ENCODE measurements around the gene MRPS7. TPM values are rescaled to one million over a fixed set of nuclear protein-coding genes. Genes with fewer than 3 reads are reported as not detected.

Gene MRPS7
- total RNA-seq (2021; fragmentation: NEBNext Ultra II Directional; extraction: Animal tissue kit (Norgen Biotek cat#: 25700)) (75.5 and 79.4 TPM in 2 replicates), polyA plus RNA-seq (2011; rRNA removed) (53.9 and 63.4 TPM in 2 replicates), polyA minus RNA-seq (2011; rRNA and poly(A)+ RNA removed) (60.9 and 63.9 TPM in 2 replicates)
- polyA plus RNA-seq (2011; cell fraction: cytosol; rRNA removed) = 88.1 TPM
- 48.6 TPM for polyA plus RNA-seq (2011; cell fraction: nucleus; rRNA removed)
- 85.8 to 103 TPM (median 95.2 TPM) in 4 replicates for polyA plus RNA-seq (2012, experiment 1 of 2)
- 53.8 TPM for polyA plus RNA-seq (2012, experiment 2 of 2)
- polyA plus RNA-seq (2013, experiment 1 of 2) = 58.9 TPM
- polyA plus RNA-seq (2013, experiment 2 of 2) = 58.5 TPM
- polyA minus RNA-seq (2011; cell fraction: cytosol; rRNA and poly(A)+ RNA removed) = 31.1 TPM
- 38.1 TPM for polyA minus RNA-seq (2011; cell fraction: nucleus; rRNA and poly(A)+ RNA removed)
- long read RNA-seq, experiment 1, transcript MRPS7-201 (5 exons, 1,406 nt) = major isoform, 82 of 124 reads
- long read RNA-seq, experiment 1, transcript MRPS7-203 (4 exons, 1,638 nt) = minor isoform, 20 of 124 reads
- long read RNA-seq, experiment 1, partial matches to known transcripts = 18 of 124 reads
- long read RNA-seq, experiment 1, other reads (novel, unspliced or antisense) = 4 of 124 reads
- long read RNA-seq, experiment 2, transcript MRPS7-203 (4 exons, 1,638 nt) = minor isoform, 12 of 329 reads
- long read RNA-seq, experiment 2, transcript MRPS7-201 (5 exons, 1,406 nt) = major isoform, 286 of 329 reads
- long read RNA-seq, experiment 2, partial matches to known transcripts = 1 of 329 reads
- long read RNA-seq, experiment 2, other reads (novel, unspliced or antisense) = 27 of 329 reads

- Histone ChIP-seq H2BK120ac (replicated peaks; ENCODE audit: low read depth, low read length) (peak within 1 kb of the TSS; percentile 30), H3K18ac (ENCODE audit: extremely low read depth, low read length) (peak within 1 kb of the TSS; percentile 95), H3K4ac (replicated peaks; ENCODE audit: insufficient read length, low read depth, low read length) (peak within 1 kb of the TSS; percentile 23), H3K27me3 (replicated peaks in 1 of 4; ENCODE audit: control insufficient read depth in 3 of 4, extremely low read depth in 1 of 4, insufficient read depth in 3 of 4, low read length in 3 of 4) (no peaks in the 10 kb centered on the region), H4K91ac (replicated peaks; ENCODE audit: insufficient read length, low read length) (peak within 1 kb of the TSS; percentile 97), H3K4me3 (ENCODE audit: extremely low read depth in 1 of 4, insufficient read depth in 2 of 4, low read depth in 3 of 4, low read length in 4 of 4) (peak within 1 kb of the TSS; percentile 89 to 99 (median 94)), H3K36me3 (ENCODE audit: control insufficient read depth in 2 of 4, insufficient read depth in 4 of 4, low read length in 3 of 4) (peaks cover 12 to 26% (median 24%) of the 10 kb centered on the region in 4 experiments), H3K56ac (replicated peaks; ENCODE audit: insufficient read length, low read depth, low read length) (peak within 1 kb of the TSS; percentile 57), H3K4me1 (replicated peaks in 1 of 4; ENCODE audit: control insufficient read depth in 3 of 4, insufficient read depth in 4 of 4, low read length in 3 of 4) (peaks cover 0 to 6% (median 3%) of the 10 kb centered on the region in 4 experiments; a peak in 4 of 7 replicates), H3K9ac (replicated peaks in 1 of 4; ENCODE audit: extremely low read depth in 1 of 4, low read depth in 3 of 4, low read length in 3 of 4) (peak within 1 kb of the TSS; percentile 98 to 100 (median 98)), H3K14ac (ENCODE audit: insufficient read length) (no peak within 1 kb of the TSS), H3K4me2 (ENCODE audit: insufficient read depth in 1 of 2, low read depth in 2 of 2, low read length in 2 of 2) (peak within 1 kb of the TSS; percentile 84 to 94), H2BK15ac (ENCODE audit: low read length) (peak within 1 kb of the TSS; percentile 100), H2AK5ac (ENCODE audit: low read depth, low read length) (peak within 1 kb of the TSS; percentile 24; the same call in 1 of the 2 replicates), H4K20me1 (replicated peaks in 1 of 2; ENCODE audit: control insufficient read depth in 1 of 2, insufficient read depth in 2 of 2, low read length in 2 of 2) (peaks cover 0 to 6% of the 10 kb centered on the region in 2 experiments), H3K79me2 (ENCODE audit: control insufficient read depth in 1 of 2, insufficient read depth in 2 of 2, low read length in 2 of 2) (peaks cover 12 to 43% of the 10 kb centered on the region in 2 experiments), H2AFZ (ENCODE audit: low read length) (peak within 1 kb of the TSS; percentile 87; the same call in 1 of the 2 replicates), H4K8ac (ENCODE audit: extremely low read depth, insufficient read depth, low read length) (peak within 1 kb of the TSS; percentile 99), H3K27ac (ENCODE audit: low read depth, low read length) (peak within 1 kb of the TSS; percentile 99), H3K9me3 (ENCODE audit: insufficient read depth in 2 of 2, low read depth in 1 of 2, low read length in 1 of 2) (no peaks in the 10 kb centered on the region), H3K23ac (ENCODE audit: insufficient read length) (no peak within 1 kb of the TSS), H4K5ac (ENCODE audit: insufficient read length, low read depth, low read length) (peak within 1 kb of the TSS; percentile 98), H2BK12ac (ENCODE audit: low read depth, low read length) (peak within 1 kb of the TSS; percentile 95; the same call in 1 of the 2 replicates), H2BK20ac (ENCODE audit: low read length) (no peak within 1 kb of the TSS), H3K79me1 (ENCODE audit: low read depth, low read length) (peaks cover 9% of the 10 kb centered on the region), H3K23me2 (ENCODE audit: low read depth, low read length) (peaks cover 12% of the 10 kb centered on the region), H2BK5ac (ENCODE audit: low read depth, low read length) (peak within 1 kb of the TSS; percentile 99)
- 1% methylated on average over 40 of the region's 69 CpGs; no CpG with 5 or more reads in 1 of the 2 experiments for WGBS, 2 experiments (ENCODE audit: extremely low coverage in 1 of 2, insufficient coverage in 1 of 2, insufficient read length in 1 of 2, insufficient replicate concordance in 2 of 2, low coverage in 1 of 2, low lambda C conversion rate in 2 of 2, missing lambda C conversion rate in 1 of 2)
- FAIRE-seq (no peak), DNase-seq (ENCODE audit: low read depth in 1 of 2, low spot score in 2 of 2) (peak in 1 of 2 experiments; percentile 96)
- ChIA-PET POLR2A (ENCODE audit: partially characterized antibody) (interaction anchor here (0.8 to 4.7 kb wide), 41 partner anchors 9 to 524 kb away, joined by 3 to 62 read pairs (median 4); partner anchors contain the start of genes JPT1, MIF4GD, MRPL58 and NUP85), CTCF (ENCODE audit: partially characterized antibody) (interaction anchor here (0.7 to 21.2 kb wide), 21 partner anchors 9 to 372 kb away, joined by 3 to 369 read pairs (median 4); partner anchors contain the start of genes MIF4GD, SLC25A19, SMIM5 and TMEM94)
- TF ChIP-seq KDM5A (IDR thresholded peaks at IDR 0.05; ENCODE audit: low read length) (peak; percentile 96), SRF (IDR thresholded peaks at IDR 0.05; ENCODE audit: low read depth, low read length) (no peak), SAP30 (IDR thresholded peaks at IDR 0.05; ENCODE audit: insufficient read depth, insufficient replicate concordance, low read length) (no peak), RBBP5 (IDR thresholded peaks at IDR 0.05; ENCODE audit: borderline replicate concordance, low read depth, low read length) (peak; percentile 96), HDAC6 (IDR thresholded peaks at IDR 0.05; ENCODE audit: low read depth, low read length) (no peak), TAF1 (IDR thresholded peaks at IDR 0.05; ENCODE audit: low read depth, low read length) (peak; percentile 98)
Observed at GRCh38 chr17:75261336-75262111, at the start of gene MRPS7, which contains the start of gene GGA3. Gene MRPS7, plus strand, starts transcription at chr17:75261879. Its CDS starts 22 bp downstream, at chr17:75261901. Gene GGA3, minus strand, starts transcription at chr17:75261606. Its CDS starts 19 bp downstream, at chr17:75261587.
